K562 (cell line): ENCODE data around the gene SNX1. TPM values are rescaled to one million over a fixed set of nuclear protein-coding genes. Genes with fewer than 3 reads are reported as not detected.
A peak's percentile ranks its signal among the peaks of the same experiment; 100 is the strongest.

Experiments used
- ATAC-seq: fragments of 200-7000 bp; cut with Tn5 transposase; 3 replicates; pipeline ENCODE4 v1.9.1; 2020; ENCODE audit warnings: moderate library complexity
- BruUV-seq: library from RNA; stranded (reverse); fragments of 400-500 nt; replicated peaks from 2 replicates; lab custom pipeline; 2021; lab: Mats Ljungman, UMichigan
- CTCF ChIA-PET: fragments of 300-600 bp; formaldehyde crosslinking; extraction: SDS; loops from one replicate; lab custom pipeline; 2021; ENCODE audit warnings: low intra/inter-chr PET ratio; lab: Yijun Ruan, JAX
- POLR2A ChIA-PET: fragments of 300-600, 350-650 bp; sonication (Branson Sonifier 250); formaldehyde crosslinking; extraction: SDS; loops from one replicate; lab custom pipeline; 2021; ENCODE audit warnings: antibody characterized with exemption, inconsistent platforms; lab: Yijun Ruan, JAX
- DNase-seq, 4 experiments: peaks; one replicate each; pipeline versions ENCODE4 v3.0.0 to v3.0.0-alpha.2; 2011 to 2018; ENCODE audit warnings: low spot score in 3 of 4, mixed read lengths in 3 of 4; ENCODE audit errors: extremely low read depth in 1 of 4
- FAIRE-seq: peaks from 2 replicates; lab custom pipeline; 2011; peaks lifted over from hg19 to GRCh38; lab: Jason Lieb, UNC
- H2AFZ ChIP-seq: 2 replicates; pipeline ENCODE4 v1.6.0; 2011; ENCODE audit warnings: low read depth, low read length, control low read depth, inconsistent platforms
- H3K27ac ChIP-seq: fragments of 200-600 bp; 3 replicates; pipeline ENCODE4 v1.8.0; 2011; ENCODE audit warnings: low read depth, mild to moderate bottlenecking, control low read depth, inconsistent platforms, low read length, moderate library complexity, mixed read lengths; ENCODE audit errors: extremely low read depth
- H3K27me3 ChIP-seq, 2 experiments: fragments of 300-600 bp in 1 of 2; 2 replicates in 1 of 2; 3 replicates in 1 of 2; pipeline versions ENCODE4 v1.6.0 to v1.8.0; 2011; ENCODE audit warnings: inconsistent platforms in 2 of 2, low read length in 2 of 2, mild to moderate bottlenecking in 1 of 2, mixed read lengths in 1 of 2, moderate library complexity in 1 of 2; ENCODE audit not compliant: control insufficient read depth in 2 of 2, insufficient read depth in 2 of 2
- H3K36me3 ChIP-seq: fragments of 300-600 bp; 3 replicates; pipeline ENCODE4 v1.8.0; 2011; ENCODE audit warnings: mild to moderate bottlenecking, low read length, inconsistent platforms; ENCODE audit not compliant: control insufficient read depth, insufficient read depth
- H3K4me1 ChIP-seq, 2 experiments: fragments of 200-600 bp in 1 of 2; replicated peaks in 1 of 2; 2 replicates in 1 of 2; 3 replicates in 1 of 2; pipeline versions ENCODE4 v1.5.1 to v1.8.0; 2011; ENCODE audit warnings: inconsistent platforms in 2 of 2, low read length in 2 of 2, mild to moderate bottlenecking in 1 of 2, mixed read lengths in 1 of 2, moderate library complexity in 1 of 2; ENCODE audit not compliant: control insufficient read depth in 2 of 2, insufficient read depth in 2 of 2
- H3K4me2 ChIP-seq: 2 replicates; pipeline ENCODE4 v1.6.1; 2011; ENCODE audit warnings: low read length, control low read depth, inconsistent platforms, mixed read lengths; ENCODE audit not compliant: insufficient read depth
- H3K4me3 ChIP-seq: fragments of 200-600 bp; sonication (generic), shearing (Covaris generic); 2 replicates; pipeline ENCODE4 v1.5.1; 2016; ENCODE audit warnings: control low read depth, inconsistent platforms
- H3K79me2 ChIP-seq: fragments of 200-600 bp; 3 replicates; pipeline ENCODE4 v1.8.0; 2011; ENCODE audit warnings: low read length, inconsistent platforms; ENCODE audit not compliant: control insufficient read depth, insufficient read depth
- H3K9ac ChIP-seq, 2 experiments: 2 replicates each; pipeline versions ENCODE4 v1.6.0 to v1.6.1; 2011; ENCODE audit warnings: low read depth in 2 of 2, low read length in 2 of 2, control low read depth in 1 of 2, inconsistent platforms in 1 of 2, mild to moderate bottlenecking in 1 of 2, mixed read lengths in 1 of 2; ENCODE audit not compliant: insufficient read depth in 1 of 2
- H3K9me1 ChIP-seq: one replicate; pipeline ENCODE4 v1.6.0; 2011; ENCODE audit warnings: inconsistent platforms, mild to moderate bottlenecking, low read length, moderate library complexity; ENCODE audit not compliant: control insufficient read depth, insufficient read depth
- H3K9me3 ChIP-seq: replicated peaks from 2 replicates; pipeline ENCODE4 v1.5.1; 2011; ENCODE audit warnings: low read depth, low read length, inconsistent platforms; ENCODE audit not compliant: control insufficient read depth, insufficient read depth
- H4K20me1 ChIP-seq: replicated peaks from 2 replicates; pipeline ENCODE4 v1.6.1; 2011; ENCODE audit warnings: low read length, inconsistent platforms, mixed read lengths; ENCODE audit not compliant: control insufficient read depth, insufficient read depth
- BHLHE40 ChIP-seq: IDR thresholded peaks from 2 replicates; pipeline ENCODE4 v1.6.1; 2011; ENCODE audit warnings: low read length, improper control_type of control experiment
- E2F3 ChIP-seq: fragments of 250-450 bp; sonication (Bioruptor Pico); IDR thresholded peaks from 2 replicates; pipeline ENCODE4 v1.4.0; 2020; ENCODE audit warnings: mild to moderate bottlenecking
- GATA2 ChIP-seq: sonication (generic); formaldehyde crosslinking; IDR thresholded peaks from 2 replicates; pipeline ENCODE4 v1.4.0; 2020; ENCODE audit warnings: mild to moderate bottlenecking, missing genetic modification reagents
- MAFF ChIP-seq: IDR thresholded peaks from 2 replicates; pipeline ENCODE4 v1.6.1; 2012; ENCODE audit warnings: low read length, improper control_type of control experiment
- PYGO2 ChIP-seq: fragments of 450-650 bp; IDR thresholded peaks from 2 replicates; pipeline ENCODE4 v1.6.1; 2016; ENCODE audit warnings: mild to moderate bottlenecking, missing genetic modification characterization, moderate library complexity, missing compliant biosample characterization
- SRF ChIP-seq, 2 experiments: fragments of 250-450, 450-650 bp in 1 of 2; sonication (Bioruptor Pico) in 1 of 2; sonication (generic) in 1 of 2; formaldehyde crosslinking; IDR thresholded peaks; 2 replicates each; pipeline versions ENCODE4 v1.5.0 to v1.5.1; 2020 to 2022; ENCODE audit warnings: mild to moderate bottlenecking in 1 of 2, missing genetic modification reagents in 1 of 2
- XRCC3 ChIP-seq: fragments of 450-650 bp; IDR thresholded peaks from 2 replicates; pipeline ENCODE4 v1.6.1; 2017; ENCODE audit warnings: mild to moderate bottlenecking, moderate library complexity
- ZFP30 ChIP-seq: fragments of 250-450 bp; sonication (Bioruptor Pico); IDR thresholded peaks from 2 replicates; pipeline ENCODE4 v1.8.0; 2022; ENCODE audit warnings: moderate library complexity, mild to moderate bottlenecking, inconsistent platforms, borderline replicate concordance
- WGBS: fragments of 100-300 bp; shearing (Covaris generic); methylation state at CpG from one replicate; pipeline ENCODE4 v1.1.6; 2016; ENCODE audit warnings: low coverage, mixed read lengths; ENCODE audit not compliant: insufficient coverage; ENCODE audit errors: missing lambda C conversion rate; 5-methylcytosine and 5-hydroxymethylcytosine counted together
- in situ Hi-C: fragments of 300-500 bp; cut with MboI; formaldehyde crosslinking; loops from 4 replicates; pipeline ENCODE4 v1.15.0; 2018; ENCODE audit warnings: inconsistent platforms, mixed read lengths
- intact Hi-C: fragments of 100-400 bp; cut with micrococcal nuclease; formaldehyde crosslinking; loops from 2 replicates; pipeline ENCODE4 v1.14.2; 2022
- polyA plus RNA-seq, 8 experiments: library from polyadenylated mRNA; depleted of rRNA in 4 of 8; stranded (reverse) in 5 of 8; unstranded in 3 of 8; fragments of >200 nt; fragmentation: Nextera tagmentation in 2 of 8; fragmentation: Illumina TruSeq in 1 of 8; extraction: Ambion mirVana in 2 of 8; extraction: Trizol in 1 of 8; gene quantifications; 2 replicates each; pipeline versions ENCODE4 v1.2.1 to v1.2.3, GENCODE V29; 2011 to 2014; ENCODE audit warnings: inconsistent platforms in 1 of 8, missing spikeins in 1 of 8
- total RNA-seq, 7 experiments: library from RNA; depleted of rRNA in 6 of 7; stranded (reverse); fragments of >200 nt in 6 of 7; fragmentation: Illumina TruSeq in 2 of 7; extraction: Trizol in 2 of 7; gene quantifications; 2 replicates each; pipeline versions ENCODE4 v1.2.1 to v1.2.3, GENCODE V29; 2011 to 2021; ENCODE audit warnings: low replicate concordance in 1 of 7
- TF ChIP-seq, protein P1 (sequence below): fragments of 450-650 bp; IDR thresholded peaks from 2 replicates; pipeline ENCODE4 v1.6.1; 2016; ENCODE audit warnings: low read depth
- TF ChIP-seq, protein P2 (sequence below): sonication (generic); formaldehyde crosslinking; IDR thresholded peaks from 2 replicates; pipeline ENCODE4 v1.9.0; 2022; ENCODE audit warnings: mild to moderate bottlenecking, missing genetic modification reagents
- TF ChIP-seq, protein P3 (sequence below): sonication (generic); formaldehyde crosslinking; IDR thresholded peaks from 2 replicates; pipeline ENCODE4 v1.9.0; 2022; ENCODE audit warnings: mild to moderate bottlenecking, missing genetic modification reagents

SNX1 gene
- total and polyA plus RNA-seq, 9 of the 15 experiments (the other 6 are each of a cell fraction or from before 2014, with no cell fraction given) = 11.0 to 105 (median 59.9) TPM

DNA sequence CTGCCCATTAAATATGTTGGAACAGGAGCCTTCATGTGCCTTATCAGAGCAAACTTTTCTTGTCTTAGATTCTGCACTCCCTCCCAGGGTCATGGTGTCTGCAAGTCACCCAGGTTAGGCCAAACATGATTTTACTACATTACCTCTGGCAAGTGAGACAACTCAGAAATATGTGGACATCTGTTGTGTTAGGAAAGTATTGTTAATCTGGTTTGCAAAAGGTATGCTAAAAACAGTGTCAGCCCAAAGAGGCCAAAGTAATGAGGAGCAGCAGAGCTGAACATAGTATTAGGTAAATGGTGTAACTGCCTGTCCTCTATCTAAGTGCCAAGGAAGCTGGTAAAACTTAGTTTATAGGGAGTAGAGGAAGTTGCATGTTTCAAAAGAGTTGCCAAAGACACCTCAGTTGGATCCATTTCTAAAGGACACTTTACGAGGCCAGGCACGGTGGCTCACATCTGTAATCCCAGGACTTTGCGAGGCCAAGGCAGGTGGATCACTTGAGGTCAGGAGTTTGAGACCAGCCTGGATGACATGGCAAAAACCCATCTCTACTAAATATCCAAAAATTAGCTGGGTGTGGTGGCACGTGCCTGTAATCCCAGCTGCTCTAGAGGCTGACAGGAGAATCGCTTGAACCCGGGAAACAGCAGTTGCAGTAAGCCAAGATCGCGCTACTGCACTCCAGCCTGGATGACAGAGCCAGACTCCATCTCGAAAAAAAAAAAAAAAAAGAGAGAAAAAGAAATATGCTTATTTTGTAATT, 89.5 kb downstream of the SNX1 start:
- Histone ChIP-seq H3K27ac (no peak overlapping the region; the same call in 2 of the 3 replicates), H4K20me1 (no peaks in the 10 kb centered on the region), H2AFZ (no peak overlapping the region), H3K27me3 (no peaks in the 10 kb centered on the region), H3K36me3 (peaks cover 16% of the 10 kb centered on the region; the same call in 2 of the 3 replicates), H3K4me1 (peaks cover 0 to 4% of the 10 kb centered on the region in 2 experiments; a peak in 1 of 5 replicates), H3K9me3 (no peaks in the 10 kb centered on the region), H3K79me2 (no peaks in the 10 kb centered on the region), H3K9me1 (no peaks in the 10 kb centered on the region), H3K4me3 (no peak overlapping the region), H3K4me2 (no peak overlapping the region), H3K9ac (peak overlapping the region in 1 of 2 experiments; percentile 50; a peak in 1 of 4 replicates)
- intact Hi-C loops (no loop called here), in situ Hi-C loops (no loop called here)
- ATAC-seq = no peak
- BruUV-seq = no TSS peak
- no peak for DNase-seq
- ChIA-PET POLR2A (interaction anchor here (0.6 kb wide), 1 partner anchor 14 kb away, joined by 3 read pairs; no protein-coding TSS in a partner anchor), CTCF (interaction anchor here (0.6 kb wide), 1 partner anchor 178 kb away, joined by 4 read pairs; no protein-coding TSS in a partner anchor)
- 58% methylated on average over 8 of the region's 9 CpGs for WGBS
- no peak for FAIRE-seq
- no peak for TF ChIP-seq E2F3 (CRISPR knock-in tag)
- TF ChIP-seq SRF (CRISPR knock-in tag; IDR thresholded peaks at IDR 0.05) = no peak
- peak; percentile 65 for TF ChIP-seq BHLHE40
- TF ChIP-seq, protein P1, sequence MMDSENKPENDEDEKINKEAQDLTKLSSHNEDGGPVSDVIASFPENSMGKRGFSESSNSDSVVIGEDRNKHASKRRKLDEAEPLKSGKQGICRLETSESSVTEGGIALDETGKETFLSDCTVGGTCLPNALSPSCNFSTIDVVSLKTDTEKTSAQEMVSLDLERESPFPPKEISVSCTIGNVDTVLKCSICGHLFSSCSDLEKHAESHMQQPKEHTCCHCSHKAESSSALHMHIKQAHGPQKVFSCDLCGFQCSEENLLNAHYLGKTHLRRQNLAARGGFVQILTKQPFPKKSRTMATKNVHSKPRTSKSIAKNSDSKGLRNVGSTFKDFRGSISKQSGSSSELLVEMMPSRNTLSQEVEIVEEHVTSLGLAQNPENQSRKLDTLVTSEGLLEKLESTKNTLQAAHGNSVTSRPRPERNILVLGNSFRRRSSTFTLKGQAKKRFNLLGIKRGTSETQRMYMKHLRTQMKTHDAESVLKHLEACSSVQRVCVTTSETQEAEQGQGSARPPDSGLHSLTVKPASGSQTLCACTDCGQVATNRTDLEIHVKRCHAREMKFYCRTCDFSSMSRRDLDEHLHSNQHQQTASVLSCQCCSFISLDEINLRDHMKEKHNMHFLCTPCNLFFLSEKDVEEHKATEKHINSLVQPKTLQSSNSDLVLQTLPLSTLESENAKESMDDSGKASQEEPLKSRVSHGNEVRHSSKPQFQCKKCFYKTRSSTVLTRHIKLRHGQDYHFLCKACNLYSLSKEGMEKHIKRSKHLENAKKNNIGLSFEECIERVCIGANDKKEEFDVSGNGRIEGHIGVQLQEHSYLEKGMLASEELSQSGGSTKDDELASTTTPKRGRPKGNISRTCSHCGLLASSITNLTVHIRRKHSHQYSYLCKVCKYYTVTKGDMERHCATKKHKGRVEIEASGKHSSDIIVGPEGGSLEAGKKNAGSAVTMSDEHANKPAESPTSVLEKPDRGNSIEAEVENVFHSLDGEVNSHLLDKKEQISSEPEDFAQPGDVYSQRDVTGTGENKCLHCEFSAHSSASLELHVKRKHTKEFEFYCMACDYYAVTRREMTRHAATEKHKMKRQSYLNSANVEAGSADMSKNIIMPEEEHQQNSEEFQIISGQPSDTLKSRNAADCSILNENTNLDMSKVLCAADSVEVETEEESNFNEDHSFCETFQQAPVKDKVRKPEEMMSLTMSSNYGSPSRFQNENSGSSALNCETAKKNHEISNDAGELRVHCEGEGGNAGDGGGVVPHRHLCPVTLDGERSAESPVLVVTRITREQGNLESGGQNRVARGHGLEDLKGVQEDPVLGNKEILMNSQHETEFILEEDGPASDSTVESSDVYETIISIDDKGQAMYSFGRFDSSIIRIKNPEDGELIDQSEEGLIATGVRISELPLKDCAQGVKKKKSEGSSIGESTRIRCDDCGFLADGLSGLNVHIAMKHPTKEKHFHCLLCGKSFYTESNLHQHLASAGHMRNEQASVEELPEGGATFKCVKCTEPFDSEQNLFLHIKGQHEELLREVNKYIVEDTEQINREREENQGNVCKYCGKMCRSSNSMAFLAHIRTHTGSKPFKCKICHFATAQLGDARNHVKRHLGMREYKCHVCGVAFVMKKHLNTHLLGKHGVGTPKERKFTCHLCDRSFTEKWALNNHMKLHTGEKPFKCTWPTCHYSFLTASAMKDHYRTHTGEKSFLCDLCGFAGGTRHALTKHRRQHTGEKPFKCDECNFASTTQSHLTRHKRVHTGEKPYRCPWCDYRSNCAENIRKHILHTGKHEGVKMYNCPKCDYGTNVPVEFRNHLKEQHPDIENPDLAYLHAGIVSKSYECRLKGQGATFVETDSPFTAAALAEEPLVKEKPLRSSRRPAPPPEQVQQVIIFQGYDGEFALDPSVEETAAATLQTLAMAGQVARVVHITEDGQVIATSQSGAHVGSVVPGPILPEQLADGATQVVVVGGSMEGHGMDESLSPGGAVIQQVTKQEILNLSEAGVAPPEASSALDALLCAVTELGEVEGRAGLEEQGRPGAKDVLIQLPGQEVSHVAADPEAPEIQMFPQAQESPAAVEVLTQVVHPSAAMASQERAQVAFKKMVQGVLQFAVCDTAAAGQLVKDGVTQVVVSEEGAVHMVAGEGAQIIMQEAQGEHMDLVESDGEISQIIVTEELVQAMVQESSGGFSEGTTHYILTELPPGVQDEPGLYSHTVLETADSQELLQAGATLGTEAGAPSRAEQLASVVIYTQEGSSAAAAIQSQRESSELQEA = no peak
- TF ChIP-seq MAFF = peak; percentile 23; the same call in 1 of the 2 replicates
- TF ChIP-seq, protein P2, sequence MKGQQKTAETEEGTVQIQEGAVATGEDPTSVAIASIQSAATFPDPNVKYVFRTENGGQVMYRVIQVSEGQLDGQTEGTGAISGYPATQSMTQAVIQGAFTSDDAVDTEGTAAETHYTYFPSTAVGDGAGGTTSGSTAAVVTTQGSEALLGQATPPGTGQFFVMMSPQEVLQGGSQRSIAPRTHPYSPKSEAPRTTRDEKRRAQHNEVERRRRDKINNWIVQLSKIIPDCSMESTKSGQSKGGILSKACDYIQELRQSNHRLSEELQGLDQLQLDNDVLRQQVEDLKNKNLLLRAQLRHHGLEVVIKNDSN (CRISPR knock-in tag) = no peak
- no peak for TF ChIP-seq GATA2 (CRISPR knock-in tag)
- no peak for TF ChIP-seq PYGO2 (tag)
- TF ChIP-seq ZFP30 = no peak
- TF ChIP-seq, protein P3, sequence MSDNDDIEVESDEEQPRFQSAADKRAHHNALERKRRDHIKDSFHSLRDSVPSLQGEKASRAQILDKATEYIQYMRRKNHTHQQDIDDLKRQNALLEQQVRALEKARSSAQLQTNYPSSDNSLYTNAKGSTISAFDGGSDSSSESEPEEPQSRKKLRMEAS (CRISPR knock-in tag) = no peak
- no peak for TF ChIP-seq XRCC3
